Activated CD4-positive, alpha-beta T cell treated with anti-CD3 and anti-CD28 coated beads for 24 hours (primary cell): ENCODE measurements around the gene SORBS2.

Experiments
- DNase-seq, 2 donors: peaks; one replicate each; pipeline ENCODE4 v3.0.0-alpha.2; 2020; ENCODE audit warnings: low read depth in 2 of 2

The SORBS2 gene

GRCh38 chr4:185554365-185555126 lies 257.4 kb downstream of the SORBS2 start:
- no peak for DNase-seq

GRCh38 chr4:185552254-185552653 lies 259.7 kb downstream of the SORBS2 start:
- no peak for DNase-seq

- no peak for DNase-seq
These were observed 261.1 kb downstream of the SORBS2 start for GRCh38 chr4:185550933-185551332.

GRCh38 chr4:185549095-185549639 lies 262.8 kb downstream of the SORBS2 start:
- no peak for DNase-seq

GRCh38 chr4:185548587-185548986 lies 263.4 kb downstream of the SORBS2 start:
- no peak for DNase-seq

GRCh38 chr4:185546335-185546734 lies 265.7 kb downstream of the SORBS2 start:
- no peak for DNase-seq

- no peak for DNase-seq
These were observed 269.2 kb downstream of the SORBS2 start for GRCh38 chr4:185542626-185543315.

- no peak for DNase-seq
These were observed 270.7 kb downstream of the SORBS2 start for GRCh38 chr4:185541251-185541727.

- no peak for DNase-seq
These were observed 271.4 kb downstream of the SORBS2 start for GRCh38 chr4:185540487-185541120.

GRCh38 chr4:185540040-185540439 lies 272.0 kb downstream of the SORBS2 start:
- DNase-seq, result no peak

- no peak for DNase-seq
These were observed 273.2 kb downstream of the SORBS2 start for GRCh38 chr4:185538806-185539205.

GRCh38 chr4:185536411-185536709 lies 275.6 kb downstream of the SORBS2 start:
- no peak for DNase-seq

GRCh38 chr4:185535612-185536410 lies 276.2 kb downstream of the SORBS2 start:
- no peak for DNase-seq
